MM.1S (cell line): ENCODE results near the gene ETV3L.

Source experiments
- CTCF ChIP-seq: fragments of 300-600 bp; sonication (generic); IDR thresholded peaks from 2 replicates; pipeline ENCODE4 v1.5.1; 2016; ENCODE audit warnings: antibody characterized with exemption, low read length, mixed read lengths
- EZH2 ChIP-seq: fragments of 300-600 bp; sonication (generic); optimal IDR thresholded peaks from 2 replicates; pipeline ENCODE3; 2017; ENCODE audit warnings: low read depth, mild to moderate bottlenecking, antibody characterized with exemption, low read length, mixed read lengths
- EZH2phosphoT487 ChIP-seq: fragments of 300-600 bp; sonication (generic); IDR thresholded peaks from 2 replicates; pipeline ENCODE4 v1.6.1; 2018; ENCODE audit warnings: antibody characterized with exemption, low read length

- TF ChIP-seq CTCF (no peak), EZH2 (no peak), EZH2phosphoT487 (no peak)
Observed at GRCh38 chr1:157113106-157113505, 13.5 kb upstream of the ETV3L start.
